ENCODE data around the gene TNFRSF13B.

- TF ChIP-seq CTCF (IDR thresholded peaks at IDR 0.05) (no peak), POLR2A (IDR thresholded peaks at IDR 0.05) (no peak)
Observed at GRCh38 chr17:16927641-16928321, 44.1 kb downstream of the TNFRSF13B start.

Measured in stomach (tissue), 4 donors.